Hepatocyte (in vitro differentiated cells): ENCODE measurements around the gene KCTD17. TPM values are rescaled to one million over a fixed set of nuclear protein-coding genes. Genes with fewer than 3 reads are reported as not detected.

Source experiments
- DNase-seq: peaks from one replicate; pipeline ENCODE4 v3.0.0-alpha.2; 2016; ENCODE audit warnings: low spot score
- H2AFZ ChIP-seq: fragments of 200-600 bp; sonication (generic); 2 replicates; pipeline ENCODE4 v1.6.0; 2016; ENCODE audit warnings: antibody characterized with exemption, mild to moderate bottlenecking
- H3K27ac ChIP-seq: fragments of 200-600 bp; sonication (generic); 2 replicates; pipeline ENCODE4 v1.5.1; 2016; ENCODE audit warnings: mild to moderate bottlenecking
- H3K27me3 ChIP-seq: fragments of 200-600 bp; sonication (generic); 2 replicates; pipeline ENCODE4 v1.6.1; 2016
- H3K36me3 ChIP-seq: fragments of 200-600 bp; sonication (generic); replicated peaks from 2 replicates; pipeline ENCODE4 v1.5.1; 2016; ENCODE audit warnings: low read depth; ENCODE audit not compliant: insufficient read depth
- H3K4me1 ChIP-seq: fragments of 200-600 bp; sonication (generic); 2 replicates; pipeline ENCODE4 v1.5.1; 2016; ENCODE audit warnings: mild to moderate bottlenecking, moderate library complexity; ENCODE audit not compliant: insufficient read depth
- H3K4me2 ChIP-seq: fragments of 200-600 bp; sonication (generic); 2 replicates; pipeline ENCODE4 v1.6.0; 2016
- H3K4me3 ChIP-seq: fragments of 200-600 bp; sonication (generic); 2 replicates; pipeline ENCODE4 v1.5.1; 2016; ENCODE audit warnings: mild to moderate bottlenecking
- H3K79me2 ChIP-seq: fragments of 200-600 bp; sonication (generic); 2 replicates; pipeline ENCODE4 v1.6.0; 2017; ENCODE audit warnings: mild to moderate bottlenecking
- H3K9me2 ChIP-seq: fragments of 200-600 bp; sonication (generic); replicated peaks from 2 replicates; pipeline ENCODE4 v1.6.0; 2017; ENCODE audit warnings: mild to moderate bottlenecking; ENCODE audit not compliant: insufficient read depth
- H3K9me3 ChIP-seq: fragments of 200-600 bp; sonication (generic); 2 replicates; pipeline ENCODE4 v1.5.1; 2016; ENCODE audit warnings: low read depth, mild to moderate bottlenecking
- H4K20me1 ChIP-seq: fragments of 200-600 bp; sonication (generic); 2 replicates; pipeline ENCODE4 v1.6.0; 2016; ENCODE audit warnings: mild to moderate bottlenecking; ENCODE audit not compliant: insufficient read depth, poor library complexity, severe bottlenecking
- CTCF ChIP-seq: fragments of 200-600 bp; sonication (generic); IDR thresholded peaks from 2 replicates; pipeline ENCODE4 v1.5.1; 2016; ENCODE audit warnings: antibody characterized with exemption, mild to moderate bottlenecking; ENCODE audit not compliant: poor library complexity
- EZH2 ChIP-seq: fragments of 200-600 bp; sonication (generic); IDR thresholded peaks from 2 replicates; pipeline ENCODE4 v1.6.1; 2016; ENCODE audit warnings: antibody characterized with exemption, mild to moderate bottlenecking, borderline replicate concordance
- EZH2phosphoT487 ChIP-seq: fragments of 200-600 bp; sonication (generic); IDR thresholded peaks from one replicate; pipeline ENCODE4 v1.6.1; 2018; ENCODE audit warnings: antibody characterized with exemption, mild to moderate bottlenecking, low read depth, moderate library complexity; ENCODE audit not compliant: unreplicated experiment, severe bottlenecking
- WGBS: methylation state at CpG from one replicate; pipeline ENCODE4 v1.1.6; 2016; ENCODE audit warnings: low lambda C conversion rate; ENCODE audit errors: missing lambda C conversion rate; 5-methylcytosine and 5-hydroxymethylcytosine counted together
- polyA plus RNA-seq: library from polyadenylated mRNA; unstranded; fragments of >200 nt; fragmentation: Nextera tagmentation; extraction: Ambion mirVana; gene quantifications from 2 replicates; pipeline ENCODE4 v1.2.1, GENCODE V29; 2016
- total RNA-seq: library from RNA; depleted of rRNA; stranded (reverse); fragments of >200 nt; gene quantifications from 2 replicates; pipeline ENCODE4 v1.2.3, GENCODE V29; 2014

The KCTD17 gene
- total and polyA plus RNA-seq, 2 experiments from 2014 or later = 15.2 to 25.4 TPM

DNA sequence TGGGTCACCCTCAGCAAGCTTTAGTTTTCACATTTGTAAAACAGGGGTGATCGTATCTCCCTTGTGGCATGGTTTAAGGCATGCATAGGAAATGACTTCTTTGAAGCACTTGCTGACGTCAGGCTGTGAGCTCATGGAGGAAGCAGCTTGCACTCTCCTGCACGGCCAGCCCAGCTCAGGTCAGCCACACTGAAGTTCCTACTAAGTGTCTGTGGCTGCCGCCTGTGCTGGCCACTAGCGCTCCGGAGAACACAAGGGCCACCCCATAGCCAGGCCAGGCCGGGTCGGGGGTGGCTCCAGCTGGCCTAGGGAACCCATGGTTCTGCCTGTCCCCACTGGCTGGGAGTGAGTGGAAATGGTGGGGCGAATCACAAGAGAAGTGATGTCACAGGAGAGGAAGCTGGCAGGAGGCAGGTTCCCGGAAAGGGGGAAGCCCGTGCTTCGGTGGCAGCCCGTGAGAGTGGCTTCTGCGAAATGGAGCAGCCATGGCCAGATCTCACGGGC lies 28.2 kb downstream of the KCTD17 start:
- Histone ChIP-seq H3K4me3 (no peak overlapping the region), H3K4me1 (no peaks in the 10 kb centered on the region), H3K79me2 (no peaks in the 10 kb centered on the region), H3K27me3 (no peaks in the 10 kb centered on the region), H3K27ac (no peak overlapping the region), H3K4me2 (no peak overlapping the region), H3K36me3 (no peaks in the 10 kb centered on the region), H3K9me2 (no peaks in the 10 kb centered on the region), H3K9me3 (no peaks in the 10 kb centered on the region), H4K20me1 (no peaks in the 10 kb centered on the region), H2AFZ (no peak overlapping the region)
- DNase-seq = no peak
- WGBS = 80% methylated on average over 14 of the region's 15 CpGs
- no peak for TF ChIP-seq EZH2
- TF ChIP-seq EZH2phosphoT487 = no peak
- TF ChIP-seq CTCF = no peak

DNA sequence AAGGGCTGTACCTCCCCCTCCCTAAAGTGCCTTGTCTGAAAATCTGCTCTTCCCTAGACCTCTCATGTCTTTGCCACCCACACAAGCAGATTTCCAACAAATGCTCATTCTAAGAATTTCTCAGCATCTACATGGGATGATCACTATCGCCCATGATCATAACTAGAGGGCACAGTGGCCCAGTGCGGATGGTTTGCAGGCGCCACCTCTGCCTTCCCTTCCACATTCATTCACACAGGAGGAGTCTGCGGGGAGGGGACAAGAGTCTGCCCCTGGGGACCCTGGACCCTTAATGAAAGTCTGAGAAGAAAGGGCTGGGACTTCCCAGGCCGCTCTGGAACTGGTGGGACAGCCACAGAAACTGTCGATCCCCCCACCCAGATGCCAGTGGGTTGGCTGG lies 28.9 kb downstream of the KCTD17 start:
- Histone ChIP-seq H3K4me3 (no peak overlapping the region), H3K9me3 (no peaks in the 10 kb centered on the region), H3K27me3 (no peaks in the 10 kb centered on the region), H3K9me2 (no peaks in the 10 kb centered on the region), H2AFZ (no peak overlapping the region), H3K27ac (no peak overlapping the region), H3K4me2 (no peak overlapping the region), H3K36me3 (no peaks in the 10 kb centered on the region), H4K20me1 (no peaks in the 10 kb centered on the region), H3K4me1 (no peaks in the 10 kb centered on the region), H3K79me2 (no peaks in the 10 kb centered on the region)
- no peak for DNase-seq
- 94% methylated on average over 6 of the region's 6 CpGs for WGBS
- no peak for TF ChIP-seq CTCF
- no peak for TF ChIP-seq EZH2
- no peak for TF ChIP-seq EZH2phosphoT487

GRCh38 chr22:37080838-37081237 lies 29.3 kb downstream of the KCTD17 start:
- H3K79me2 ChIP-seq = no peaks in the 10 kb centered on the region
- 89% methylated on average over 12 of the region's 12 CpGs for WGBS
- H3K27me3 ChIP-seq = no peaks in the 10 kb centered on the region
- H3K4me3 ChIP-seq = no peak overlapping the region
- H3K27ac ChIP-seq = no peak overlapping the region
- DNase-seq = no peak
- H3K9me2 ChIP-seq = no peaks in the 10 kb centered on the region
- TF ChIP-seq EZH2phosphoT487 (no peak), EZH2 (no peak), CTCF (no peak)
- H3K4me2 ChIP-seq = no peak overlapping the region
- H2AFZ ChIP-seq = no peak overlapping the region
- H3K36me3 ChIP-seq = no peaks in the 10 kb centered on the region
- no peaks in the 10 kb centered on the region for H3K9me3 ChIP-seq
- no peaks in the 10 kb centered on the region for H3K4me1 ChIP-seq
- H4K20me1 ChIP-seq = no peaks in the 10 kb centered on the region
